GM12801 (cell line): ENCODE measurements around the gene RNF224.

Source experiments
- CTCF ChIP-seq: IDR thresholded peaks from one replicate; pipeline ENCODE4 v1.5.1; 2011; ENCODE audit warnings: control low read depth; ENCODE audit not compliant: insufficient read length; ENCODE audit errors: extremely low read depth

The RNF224 gene

GRCh38 chr9:137217276-137218211 is 9.8 kb upstream of the RNF224 start:
- no peak for TF ChIP-seq CTCF

GRCh38 chr9:137218212-137218753 is 9.0 kb upstream of the RNF224 start:
- TF ChIP-seq CTCF: no peak

GRCh38 chr9:137218754-137219271 is 8.5 kb upstream of the RNF224 start:
- TF ChIP-seq CTCF: no peak

- TF ChIP-seq CTCF: no peak
These were observed 7.5 kb upstream of the RNF224 start for GRCh38 chr9:137219757-137220316.

DNA sequence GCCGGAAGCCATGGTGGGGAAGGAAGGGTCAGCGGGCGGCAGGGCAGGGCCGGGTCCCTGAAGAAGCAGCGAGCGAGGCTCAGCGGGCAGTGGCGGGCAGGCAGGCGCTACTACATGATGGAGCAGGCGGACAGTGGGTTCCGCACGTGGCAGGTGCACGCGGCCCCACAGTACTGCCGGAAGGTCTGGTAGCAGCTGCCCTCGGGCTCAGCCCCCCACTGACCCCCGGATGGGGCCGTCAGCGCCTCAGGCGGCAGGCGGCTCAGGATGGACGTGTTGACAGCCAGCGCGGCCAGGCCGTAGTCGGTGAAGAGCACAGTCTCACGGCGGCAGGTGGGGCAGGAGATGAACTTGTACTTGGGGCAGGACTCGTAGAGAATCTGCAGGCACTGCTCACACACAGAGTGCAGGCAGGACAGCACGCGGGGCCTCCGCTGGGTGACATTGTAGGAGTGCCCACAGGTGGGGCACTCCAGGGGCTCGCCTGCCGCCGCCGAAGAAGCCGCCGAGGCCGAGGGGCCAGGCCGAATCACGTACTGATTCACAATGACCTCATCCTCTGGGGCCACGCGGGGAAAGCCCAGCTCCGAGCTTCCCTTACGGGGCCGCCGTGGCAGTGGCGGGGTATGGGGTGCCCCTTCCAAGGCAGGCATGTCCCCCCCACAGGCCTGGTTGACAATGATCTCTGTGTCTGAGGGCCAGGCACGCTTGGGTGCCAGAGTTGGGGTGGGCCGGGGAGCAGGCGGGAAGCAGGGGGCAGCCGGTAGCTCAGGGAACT is 6.8 kb upstream of the RNF224 start:
- TF ChIP-seq CTCF: no peak

GRCh38 chr9:137221095-137221505 is 6.2 kb upstream of the RNF224 start:
- TF ChIP-seq CTCF: no peak
